ENCODE results near the gene GFM2. TPM values are rescaled to one million over a fixed set of nuclear protein-coding genes. Genes with fewer than 3 reads are reported as not detected.
A peak's percentile ranks its signal among the peaks of the same experiment; 100 is the strongest.
"Not testable (repeated sequence)": the region's sequence is repeated elsewhere in the genome, so short reads cannot be mapped to it uniquely, and the experiment has no call there.

Gene GFM2, protein sequence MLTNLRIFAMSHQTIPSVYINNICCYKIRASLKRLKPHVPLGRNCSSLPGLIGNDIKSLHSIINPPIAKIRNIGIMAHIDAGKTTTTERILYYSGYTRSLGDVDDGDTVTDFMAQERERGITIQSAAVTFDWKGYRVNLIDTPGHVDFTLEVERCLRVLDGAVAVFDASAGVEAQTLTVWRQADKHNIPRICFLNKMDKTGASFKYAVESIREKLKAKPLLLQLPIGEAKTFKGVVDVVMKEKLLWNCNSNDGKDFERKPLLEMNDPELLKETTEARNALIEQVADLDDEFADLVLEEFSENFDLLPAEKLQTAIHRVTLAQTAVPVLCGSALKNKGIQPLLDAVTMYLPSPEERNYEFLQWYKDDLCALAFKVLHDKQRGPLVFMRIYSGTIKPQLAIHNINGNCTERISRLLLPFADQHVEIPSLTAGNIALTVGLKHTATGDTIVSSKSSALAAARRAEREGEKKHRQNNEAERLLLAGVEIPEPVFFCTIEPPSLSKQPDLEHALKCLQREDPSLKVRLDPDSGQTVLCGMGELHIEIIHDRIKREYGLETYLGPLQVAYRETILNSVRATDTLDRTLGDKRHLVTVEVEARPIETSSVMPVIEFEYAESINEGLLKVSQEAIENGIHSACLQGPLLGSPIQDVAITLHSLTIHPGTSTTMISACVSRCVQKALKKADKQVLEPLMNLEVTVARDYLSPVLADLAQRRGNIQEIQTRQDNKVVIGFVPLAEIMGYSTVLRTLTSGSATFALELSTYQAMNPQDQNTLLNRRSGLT
- total RNA-seq (2014; rRNA removed; shearing (Covaris generic)), result 64.4 and 65.5 TPM in 2 replicates
- polyA plus RNA-seq (2015; cell fraction: cytosol; rRNA removed), result 35.3 and 40.5 TPM in 2 replicates
- 117 and 169 TPM in 2 replicates for polyA plus RNA-seq (2015; cell fraction: nucleus; rRNA removed)

DNA sequence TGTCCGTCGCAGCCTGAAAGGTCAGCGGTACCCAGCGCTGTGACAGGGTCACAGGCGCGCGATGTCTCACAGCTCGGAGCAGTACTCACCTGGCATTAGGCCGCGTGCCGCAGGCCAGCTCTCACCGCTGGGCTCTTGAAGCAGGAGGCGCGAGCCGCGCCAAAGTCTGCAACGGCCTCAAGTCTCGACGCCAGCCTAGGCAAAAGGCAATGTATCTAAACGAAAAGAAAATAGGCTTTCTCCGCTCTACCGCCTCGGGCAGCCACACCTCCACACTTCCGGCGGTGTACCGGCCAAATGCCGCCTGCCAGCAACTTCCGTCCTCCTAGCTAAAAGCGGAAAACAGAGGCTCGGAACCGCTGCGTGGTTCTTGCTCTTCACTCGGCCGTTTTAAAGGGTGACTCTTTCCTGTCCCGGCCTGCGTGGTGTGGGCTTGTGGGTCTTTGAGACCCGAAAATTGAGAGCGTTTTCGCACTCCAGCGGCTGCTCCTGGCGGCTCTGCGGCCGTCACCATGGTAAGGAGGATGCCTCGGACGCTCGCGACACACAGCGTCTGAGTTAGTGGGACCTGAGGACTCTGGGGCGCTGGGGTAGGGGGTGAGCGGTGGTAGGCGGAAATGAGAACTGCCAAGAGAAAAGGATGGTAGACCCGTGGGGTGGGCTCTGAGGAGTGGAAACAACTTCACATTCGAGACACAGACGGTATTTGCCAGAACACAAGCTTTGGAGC is at the start of gene GFM2, which contains the start of gene NSA2:
TSS of gene GFM2 (minus strand) at position 269 of the 730 bp plus-strand sequence. CDS start 3,375 bp downstream, outside the sequence.
TSS of gene NSA2 (plus strand) at position 401 of the 730 bp plus-strand sequence. CDS start at position 513, 112 bp downstream.
- peak; percentile 93 for DNase-seq (ENCODE audit: low read depth, low spot score)
- in situ Hi-C loops (cut with HindIII; ENCODE audit: low pct_unique_long_range_greater_than_20kb, low sequenced_read_pairs), result no loop called here

DNA sequence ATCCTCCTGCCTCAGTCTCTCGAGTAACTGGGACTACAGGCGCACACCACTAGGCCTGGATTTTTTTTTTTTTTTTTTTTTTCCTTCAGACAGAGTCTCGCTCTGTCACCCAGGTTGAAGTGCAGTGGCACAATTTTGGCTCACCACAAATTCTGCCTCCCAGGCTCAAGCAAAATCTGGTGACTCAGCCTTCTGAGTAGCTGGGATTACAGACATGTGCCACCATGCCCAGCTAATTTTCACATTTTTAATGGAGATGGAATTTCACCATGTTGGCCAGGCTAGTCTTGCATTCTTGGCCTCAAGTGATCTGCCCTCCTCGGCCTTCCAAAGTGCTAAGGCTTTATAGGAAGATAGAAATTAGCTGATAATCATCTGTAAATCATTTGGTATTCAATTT is 44.0 kb upstream of the GFM2 start:
- DNase-seq (ENCODE audit: low read depth, low spot score), result no peak
- in situ Hi-C loops (cut with HindIII; ENCODE audit: low pct_unique_long_range_greater_than_20kb, low sequenced_read_pairs), result no loop called here

DNA sequence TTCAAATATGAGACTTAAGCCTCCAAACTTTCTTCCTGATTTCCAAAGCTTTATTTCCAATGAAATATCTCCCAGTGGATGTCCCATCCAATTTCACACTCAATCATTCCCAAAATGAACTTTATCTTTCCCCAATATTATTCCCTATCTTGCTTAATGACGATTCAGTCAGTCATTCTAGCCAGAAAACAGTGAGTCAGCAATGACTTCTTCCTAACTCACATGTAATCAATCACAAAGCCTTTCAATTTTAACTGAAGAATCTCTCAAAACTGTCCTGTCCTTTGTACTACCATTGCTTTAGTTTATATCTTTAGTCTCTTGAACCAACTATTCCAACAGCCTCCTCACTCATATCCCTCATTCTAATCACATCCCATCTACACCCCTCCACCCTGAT is 35.0 kb upstream of the GFM2 start:
- no peak for DNase-seq (ENCODE audit: low read depth, low spot score)
- in situ Hi-C loops (cut with HindIII; ENCODE audit: low pct_unique_long_range_greater_than_20kb, low sequenced_read_pairs), result no loop called here

DNA sequence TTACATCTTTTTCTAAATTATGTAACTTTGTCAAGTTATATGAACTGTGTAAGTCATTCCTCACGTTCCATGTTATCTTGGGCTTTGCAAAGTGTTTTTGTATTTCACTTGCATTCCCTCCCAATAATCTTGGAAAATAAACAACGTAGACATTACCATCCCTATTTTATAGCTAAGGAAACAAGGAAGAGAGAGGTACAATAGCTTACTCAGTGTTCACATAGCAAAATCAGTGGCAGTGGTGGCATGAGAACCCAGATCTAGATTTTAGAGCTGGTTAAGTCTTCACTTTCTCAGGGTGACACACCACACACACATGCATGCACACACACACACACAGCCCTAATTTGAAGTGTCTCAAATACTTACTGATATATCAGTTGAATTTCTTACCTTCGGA is 34.3 kb upstream of the GFM2 start:
- in situ Hi-C loops (cut with HindIII; ENCODE audit: low pct_unique_long_range_greater_than_20kb, low sequenced_read_pairs), result no loop called here
- DNase-seq (ENCODE audit: low read depth, low spot score), result no peak

DNA sequence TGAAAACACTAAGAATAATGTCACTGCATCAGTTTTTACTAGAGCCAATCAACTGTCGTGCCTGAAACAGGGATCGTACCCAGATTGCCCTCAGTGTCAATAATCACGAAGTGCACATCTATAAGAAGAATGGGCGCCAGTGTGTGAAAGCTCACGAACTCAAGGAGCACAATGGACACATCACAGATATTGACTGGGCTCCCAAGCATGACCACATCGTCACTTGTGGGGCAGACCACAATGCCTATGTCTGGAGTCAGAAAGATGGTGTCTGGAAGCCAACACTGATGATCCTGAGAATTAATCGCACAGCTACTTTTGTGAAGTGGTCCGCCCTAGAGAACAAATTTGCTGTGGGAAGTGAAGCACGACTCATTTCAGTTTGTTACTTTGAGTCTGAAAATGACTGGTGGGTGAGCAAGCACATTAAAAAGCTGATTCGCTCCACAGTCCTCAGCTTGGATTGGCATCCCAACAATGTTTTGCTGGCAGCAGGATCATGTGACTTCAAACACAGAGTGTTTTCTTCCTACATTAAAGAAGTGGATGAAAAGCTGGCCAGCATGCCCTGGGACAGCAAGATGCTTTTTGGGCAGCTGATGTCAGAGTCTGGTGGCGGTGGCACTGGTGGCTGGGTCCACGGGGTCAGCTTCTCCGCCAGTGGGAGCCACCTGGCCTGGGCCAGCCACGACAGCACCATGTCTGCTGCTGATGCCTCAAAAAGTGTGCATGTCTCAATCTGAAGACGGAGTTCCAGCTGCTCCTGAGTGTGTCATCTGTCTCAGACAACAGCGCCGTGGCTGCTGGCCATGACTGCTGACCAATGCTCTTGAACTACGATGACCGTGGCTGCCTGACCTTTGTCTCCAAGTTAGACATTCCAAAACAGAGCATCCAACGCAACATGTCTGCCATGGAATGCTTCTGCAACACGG is 32.3 kb upstream of the GFM2 start:
- no peak for DNase-seq (ENCODE audit: low read depth, low spot score)

DNA sequence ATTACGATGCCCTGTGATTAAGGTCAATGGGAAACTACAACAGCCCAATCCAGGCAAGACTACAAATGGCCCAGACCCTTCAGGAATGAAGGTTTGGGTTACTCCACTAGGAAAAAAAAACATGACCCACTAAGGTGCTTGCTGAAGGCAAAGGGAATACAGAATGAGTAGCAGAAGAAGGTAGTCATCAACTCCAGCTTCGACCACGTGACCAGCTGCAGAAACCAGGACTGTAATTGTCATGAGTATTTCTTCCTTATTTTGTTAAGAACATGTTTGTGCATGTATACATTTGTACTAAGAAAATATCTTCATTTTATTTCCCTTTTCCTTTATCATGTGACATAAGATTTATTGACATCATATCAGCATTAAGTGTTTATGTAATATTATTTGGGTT is 24.8 kb upstream of the GFM2 start:
- DNase-seq (ENCODE audit: low read depth, low spot score); in situ Hi-C loops (cut with HindIII; ENCODE audit: low pct_unique_long_range_greater_than_20kb, low sequenced_read_pairs): not testable (repeated sequence)

More for the DNA sequence above, 32.3 kb upstream of the GFM2 start:
- in situ Hi-C loops (cut with HindIII; ENCODE audit: low pct_unique_long_range_greater_than_20kb, low sequenced_read_pairs), result no loop called here

DNA sequence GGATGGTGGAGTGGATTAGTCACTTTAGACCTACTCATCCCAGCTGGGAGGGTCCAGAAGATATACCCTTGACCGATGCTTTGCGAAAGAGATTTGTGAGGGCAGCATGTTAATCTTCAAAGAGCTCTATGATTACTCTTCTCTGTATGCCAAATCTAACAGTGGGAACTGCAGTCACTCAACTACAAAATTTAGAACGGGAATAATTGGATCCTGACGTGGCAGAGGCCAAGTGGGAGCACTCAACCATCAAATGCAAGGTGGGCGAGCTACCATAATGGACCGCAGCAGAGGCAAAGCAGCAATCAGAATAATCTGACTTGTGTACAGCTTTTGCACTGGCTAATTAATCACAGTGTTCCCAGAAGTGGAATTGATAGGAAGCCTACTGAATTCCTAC is 20.5 kb upstream of the GFM2 start:
- in situ Hi-C loops (cut with HindIII; ENCODE audit: low pct_unique_long_range_greater_than_20kb, low sequenced_read_pairs), result no loop called here
- no peak for DNase-seq (ENCODE audit: low read depth, low spot score)

DNA sequence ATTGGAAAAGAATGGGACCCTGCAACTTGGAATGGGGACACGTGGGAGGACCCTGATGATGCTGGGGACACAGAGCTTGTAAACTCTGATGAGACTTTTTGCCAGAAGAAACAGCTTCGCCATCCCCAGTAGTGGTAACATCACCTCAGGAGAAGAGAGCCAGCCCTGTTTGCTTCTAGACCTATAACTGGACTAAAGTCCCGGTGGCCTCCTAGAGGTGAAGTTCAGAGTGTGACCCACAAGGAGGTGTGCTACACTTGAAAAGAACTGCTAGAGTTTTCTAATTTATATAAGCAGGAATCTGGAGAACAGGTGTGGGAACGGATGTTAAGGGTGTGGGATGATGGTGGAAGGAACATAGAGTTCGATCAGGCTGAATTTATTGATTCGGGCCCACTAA is 19.9 kb upstream of the GFM2 start:
- in situ Hi-C loops (cut with HindIII; ENCODE audit: low pct_unique_long_range_greater_than_20kb, low sequenced_read_pairs), result no loop called here
- no peak for DNase-seq (ENCODE audit: low read depth, low spot score)

DNA sequence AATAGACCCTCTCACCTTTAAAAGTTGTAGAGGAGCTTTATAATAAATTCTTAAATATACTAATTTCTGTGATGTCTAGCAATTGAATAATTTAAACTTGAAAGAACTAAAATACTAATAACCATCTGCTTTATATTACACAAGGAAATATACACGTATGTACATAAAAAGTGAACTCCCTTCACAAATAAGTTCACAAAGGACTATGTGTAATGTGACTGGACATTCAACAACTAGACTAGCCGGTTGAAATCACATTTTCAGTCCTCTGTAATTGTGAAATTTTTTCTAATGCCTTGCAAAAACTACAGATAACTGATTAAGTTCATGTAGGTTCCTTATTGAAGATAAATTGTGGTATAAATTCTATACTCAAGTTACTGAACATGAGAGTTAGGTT is 11.7 kb upstream of the GFM2 start:
- no peak for DNase-seq (ENCODE audit: low read depth, low spot score)
- in situ Hi-C loops (cut with HindIII; ENCODE audit: low pct_unique_long_range_greater_than_20kb, low sequenced_read_pairs), result no loop called here

DNA sequence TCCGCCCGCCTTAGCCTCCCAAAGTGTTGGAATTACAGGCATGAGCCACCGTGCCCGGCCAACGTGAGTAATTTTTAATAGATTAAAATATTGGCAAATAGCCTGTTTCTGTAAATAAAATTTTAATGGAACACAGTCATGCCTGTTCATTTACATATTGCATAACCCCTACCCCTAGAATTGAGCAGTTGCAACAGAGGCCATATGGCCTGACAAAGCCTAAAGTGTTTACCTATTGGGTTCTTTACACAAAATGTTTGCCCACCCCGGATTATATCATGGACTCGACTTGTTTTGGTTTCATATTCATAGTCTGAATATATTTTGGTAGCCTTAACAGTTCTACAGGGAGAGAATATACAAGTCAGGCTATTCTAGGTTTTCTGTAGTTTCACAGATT is 5.4 kb upstream of the GFM2 start:
- in situ Hi-C loops (cut with HindIII; ENCODE audit: low pct_unique_long_range_greater_than_20kb, low sequenced_read_pairs), result no loop called here
- DNase-seq (ENCODE audit: low read depth, low spot score), result no peak

DNA sequence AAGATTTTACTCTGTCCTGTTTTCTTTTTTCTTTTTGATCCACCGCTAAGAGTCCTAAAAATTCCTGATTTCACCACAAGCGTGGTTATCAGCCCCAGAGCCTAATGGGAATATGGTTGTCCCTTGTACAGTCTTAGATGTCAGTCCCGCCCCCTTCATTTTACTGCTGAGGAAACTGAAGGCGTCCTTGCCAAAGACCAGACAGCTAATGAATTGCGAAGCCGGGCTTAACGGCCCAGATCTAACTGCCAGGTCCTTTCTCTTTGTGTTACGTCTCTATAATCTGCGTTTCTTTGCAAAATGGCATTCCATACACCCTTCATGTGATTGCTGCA is 629 bp upstream of the GFM2 start:
- DNase-seq (ENCODE audit: low read depth, low spot score), result peak; percentile 61
- in situ Hi-C loops (cut with HindIII; ENCODE audit: low pct_unique_long_range_greater_than_20kb, low sequenced_read_pairs), result no loop called here

DNA sequence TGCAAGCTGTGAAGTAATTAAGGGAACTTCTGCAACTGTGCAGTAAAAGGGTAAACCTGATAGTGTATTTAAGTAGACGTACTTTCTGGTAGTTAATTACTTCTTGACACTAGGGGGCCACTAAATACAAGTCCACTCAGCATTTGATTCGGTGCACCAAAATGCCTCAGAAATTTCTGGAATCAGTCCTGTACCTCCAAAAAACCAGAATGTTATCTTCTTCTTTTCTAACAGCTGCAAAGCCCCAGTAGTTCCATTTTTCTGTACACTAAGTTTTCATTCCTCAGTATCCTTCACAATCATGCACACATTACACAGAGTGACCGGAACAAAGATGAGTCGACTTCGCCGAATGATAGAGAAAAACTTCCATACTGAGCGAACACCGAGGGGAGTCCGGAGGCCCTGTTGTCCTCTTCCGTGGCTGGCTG is 484 bp downstream of the GFM2 start:
- in situ Hi-C loops (cut with HindIII; ENCODE audit: low pct_unique_long_range_greater_than_20kb, low sequenced_read_pairs), result no loop called here
- peak; percentile 60 for DNase-seq (ENCODE audit: low read depth, low spot score)

DNA sequence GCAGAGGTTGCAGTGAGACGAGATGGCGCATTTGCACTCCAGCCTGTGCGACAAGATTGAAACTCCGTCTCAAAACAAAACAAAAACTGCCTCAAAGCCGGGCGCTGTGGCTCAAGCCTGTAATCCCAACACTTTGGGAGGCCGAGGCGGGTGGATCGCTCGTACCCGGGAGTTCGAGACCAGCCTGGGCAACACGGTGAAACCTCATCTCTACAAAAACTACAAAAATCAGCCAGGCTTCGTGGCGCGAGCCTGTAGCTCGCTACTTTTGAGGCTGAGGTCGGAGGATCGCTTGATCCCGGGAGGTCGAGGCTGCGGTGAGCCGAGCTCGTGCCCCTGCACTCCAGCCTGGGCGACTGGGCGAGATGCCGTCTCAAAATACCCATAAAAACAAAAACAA is 988 bp downstream of the GFM2 start:
- in situ Hi-C loops (cut with HindIII; ENCODE audit: low pct_unique_long_range_greater_than_20kb, low sequenced_read_pairs), result no loop called here
- no peak for DNase-seq (ENCODE audit: low read depth, low spot score)

DNA sequence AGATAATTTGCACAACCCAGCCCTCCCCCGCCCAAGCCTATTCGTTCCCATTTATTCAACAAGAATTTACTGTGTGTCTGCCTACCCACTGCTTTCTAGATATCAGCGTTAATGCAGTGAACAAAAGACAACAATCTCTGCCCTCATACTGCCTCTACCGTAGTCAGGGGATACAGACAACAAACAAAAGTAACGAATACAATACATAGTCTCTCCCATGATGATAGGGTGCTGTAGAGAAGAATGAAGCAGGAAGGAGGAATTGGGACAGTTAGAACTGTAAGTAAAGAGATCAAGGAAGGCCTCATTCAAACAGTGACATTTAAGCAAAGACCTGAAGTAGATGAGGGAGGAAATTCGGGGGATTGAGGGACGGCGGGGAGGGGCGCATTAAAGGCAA is 1.7 kb downstream of the GFM2 start:
- in situ Hi-C loops (cut with HindIII; ENCODE audit: low pct_unique_long_range_greater_than_20kb, low sequenced_read_pairs), result no loop called here
- peak; percentile 40 for DNase-seq (ENCODE audit: low read depth, low spot score)

DNA sequence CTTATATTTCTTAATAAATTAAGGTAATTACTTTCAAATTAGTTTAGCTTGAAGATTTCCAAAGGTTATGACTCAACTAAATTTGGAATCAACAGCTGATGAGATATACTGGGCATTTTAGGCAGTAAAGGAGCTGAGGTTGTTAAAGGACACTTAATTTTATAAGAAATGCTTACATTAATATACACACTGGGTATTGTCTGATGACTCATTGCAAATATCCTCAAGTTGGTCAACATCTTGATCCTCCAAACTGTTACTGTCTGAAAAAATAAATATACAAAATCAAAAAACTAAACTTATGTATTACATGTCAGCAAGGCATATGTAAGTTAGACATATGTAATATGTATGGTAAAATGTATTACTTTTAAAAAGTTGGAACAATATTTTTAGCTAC is 3.4 kb downstream of the GFM2 start:
- DNase-seq (ENCODE audit: low read depth, low spot score), result no peak
- in situ Hi-C loops (cut with HindIII; ENCODE audit: low pct_unique_long_range_greater_than_20kb, low sequenced_read_pairs), result no loop called here

DNA sequence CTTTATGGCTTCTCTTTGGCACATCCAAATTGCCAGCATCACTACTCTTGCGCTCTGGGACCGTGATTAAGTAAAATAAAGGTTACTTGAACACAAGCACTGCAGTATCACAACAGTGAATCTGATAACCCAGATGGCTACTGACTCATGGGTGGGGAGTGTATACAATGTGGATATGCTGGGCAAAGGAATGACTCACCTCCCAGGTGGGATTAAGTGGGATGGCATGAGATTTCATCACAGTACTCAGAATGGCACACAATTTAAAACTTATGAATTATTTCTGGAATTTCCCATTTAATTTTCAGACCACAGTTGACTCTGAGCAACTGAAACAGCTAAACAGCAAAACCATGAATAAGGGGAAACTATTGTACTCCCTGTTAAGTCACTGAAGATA is 4.3 kb downstream of the GFM2 start:
- no peak for DNase-seq (ENCODE audit: low read depth, low spot score)
- in situ Hi-C loops (cut with HindIII; ENCODE audit: low pct_unique_long_range_greater_than_20kb, low sequenced_read_pairs), result no loop called here

DNA sequence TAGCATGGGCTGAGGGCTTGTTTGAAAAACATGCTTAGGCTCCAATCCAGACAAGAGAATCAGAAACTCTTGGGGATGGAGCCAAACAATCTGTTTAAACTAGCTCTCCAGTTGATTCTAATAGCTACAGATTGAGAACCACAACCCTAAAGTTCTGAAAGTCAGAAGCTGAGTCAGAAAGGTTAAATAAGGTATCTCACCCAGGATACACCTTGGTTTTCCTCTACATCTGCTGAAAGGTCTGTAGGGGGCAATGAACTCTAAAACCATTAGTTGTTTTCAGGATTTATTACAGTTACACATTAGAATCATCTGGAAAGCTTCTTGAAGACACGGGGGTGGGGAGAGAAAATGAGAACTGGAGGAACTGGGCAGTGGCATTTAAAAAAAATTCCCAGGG is 5.7 kb downstream of the GFM2 start:
- in situ Hi-C loops (cut with HindIII; ENCODE audit: low pct_unique_long_range_greater_than_20kb, low sequenced_read_pairs), result no loop called here
- no peak for DNase-seq (ENCODE audit: low read depth, low spot score)
